Measurements from ENCODE around the gene CNTLN. TPM values are rescaled to one million over a fixed set of nuclear protein-coding genes. Genes with fewer than 3 reads are reported as not detected.

The CNTLN gene
- total RNA-seq, 2 donors from 2014 or later: 2.4 to 2.6 TPM

DNA sequence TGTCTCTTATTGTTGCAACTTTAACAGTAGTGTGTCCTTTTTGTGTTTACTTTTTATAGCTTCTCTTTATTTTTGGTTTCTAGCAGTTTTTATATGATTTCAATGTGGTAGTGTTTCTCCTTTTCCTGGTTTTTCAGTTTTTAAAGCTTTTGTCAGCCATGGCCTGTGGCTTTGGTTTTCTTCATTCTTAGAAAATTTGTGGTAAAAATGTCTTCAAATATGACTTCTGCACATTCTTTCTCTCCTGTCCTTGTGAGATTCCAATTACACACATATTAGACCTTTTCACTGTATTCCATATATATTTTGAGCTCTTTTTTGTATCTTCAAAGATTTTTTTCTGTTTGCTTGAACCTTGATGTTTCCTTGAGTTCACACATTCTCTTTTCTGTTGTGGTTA, 180.5 kb downstream of the CNTLN start:
- Histone ChIP-seq H3K36me3 (no peaks in the 10 kb centered on the region), H3K4me3 (no peak overlapping the region), H3K9me3 (no peaks in the 10 kb centered on the region), H3K9ac (ENCODE audit: low read depth in 2 of 2, low read length in 2 of 2) (no peak overlapping the region), H3K4me1 (no peaks in the 10 kb centered on the region), H3K27me3 (no peaks in the 10 kb centered on the region), H3K27ac (no peak overlapping the region)
- DNase-seq: no peak
- TF ChIP-seq, protein P1, sequence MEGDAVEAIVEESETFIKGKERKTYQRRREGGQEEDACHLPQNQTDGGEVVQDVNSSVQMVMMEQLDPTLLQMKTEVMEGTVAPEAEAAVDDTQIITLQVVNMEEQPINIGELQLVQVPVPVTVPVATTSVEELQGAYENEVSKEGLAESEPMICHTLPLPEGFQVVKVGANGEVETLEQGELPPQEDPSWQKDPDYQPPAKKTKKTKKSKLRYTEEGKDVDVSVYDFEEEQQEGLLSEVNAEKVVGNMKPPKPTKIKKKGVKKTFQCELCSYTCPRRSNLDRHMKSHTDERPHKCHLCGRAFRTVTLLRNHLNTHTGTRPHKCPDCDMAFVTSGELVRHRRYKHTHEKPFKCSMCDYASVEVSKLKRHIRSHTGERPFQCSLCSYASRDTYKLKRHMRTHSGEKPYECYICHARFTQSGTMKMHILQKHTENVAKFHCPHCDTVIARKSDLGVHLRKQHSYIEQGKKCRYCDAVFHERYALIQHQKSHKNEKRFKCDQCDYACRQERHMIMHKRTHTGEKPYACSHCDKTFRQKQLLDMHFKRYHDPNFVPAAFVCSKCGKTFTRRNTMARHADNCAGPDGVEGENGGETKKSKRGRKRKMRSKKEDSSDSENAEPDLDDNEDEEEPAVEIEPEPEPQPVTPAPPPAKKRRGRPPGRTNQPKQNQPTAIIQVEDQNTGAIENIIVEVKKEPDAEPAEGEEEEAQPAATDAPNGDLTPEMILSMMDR (IDR thresholded peaks at IDR 0.05): no peak
- intact Hi-C loops (cut with DNase I): no loop called here

DNA sequence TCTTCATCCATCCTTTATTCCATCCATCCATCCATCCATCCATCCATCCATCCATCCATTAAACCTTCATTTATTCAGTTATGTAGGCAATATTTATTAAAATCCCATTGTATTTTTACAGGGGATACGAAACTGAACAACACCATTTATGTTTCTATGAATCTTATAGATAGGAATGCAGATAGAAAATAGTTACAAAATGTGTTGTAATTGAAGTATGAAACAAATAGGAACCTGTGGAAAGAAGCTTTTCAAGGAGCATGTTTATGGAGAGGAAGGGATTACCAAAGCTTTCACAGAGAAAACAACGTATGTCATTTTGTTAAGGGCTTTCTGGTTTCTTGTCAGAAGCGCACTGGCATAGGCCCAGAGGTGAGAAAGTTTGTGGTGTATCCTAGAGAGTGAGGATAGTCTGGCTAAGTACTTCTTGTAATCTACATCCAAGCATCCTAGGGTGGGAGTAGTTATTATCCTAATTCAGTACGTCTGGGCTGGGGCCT, 184.0 kb downstream of the CNTLN start:
- no peak overlapping the region for H3K27ac ChIP-seq
- H3K27me3 ChIP-seq: no peaks in the 10 kb centered on the region
- no peaks in the 10 kb centered on the region for H3K36me3 ChIP-seq
- no peaks in the 10 kb centered on the region for H3K9me3 ChIP-seq
- DNase-seq: no peak
- intact Hi-C loops (cut with DNase I): no loop called here
- TF ChIP-seq, protein P1 (IDR thresholded peaks at IDR 0.05): no peak
- H3K4me3 ChIP-seq: no peak overlapping the region
- H3K4me1 ChIP-seq: no peaks in the 10 kb centered on the region
- no peak overlapping the region for H3K9ac ChIP-seq (ENCODE audit: low read depth in 2 of 2, low read length in 2 of 2)

DNA sequence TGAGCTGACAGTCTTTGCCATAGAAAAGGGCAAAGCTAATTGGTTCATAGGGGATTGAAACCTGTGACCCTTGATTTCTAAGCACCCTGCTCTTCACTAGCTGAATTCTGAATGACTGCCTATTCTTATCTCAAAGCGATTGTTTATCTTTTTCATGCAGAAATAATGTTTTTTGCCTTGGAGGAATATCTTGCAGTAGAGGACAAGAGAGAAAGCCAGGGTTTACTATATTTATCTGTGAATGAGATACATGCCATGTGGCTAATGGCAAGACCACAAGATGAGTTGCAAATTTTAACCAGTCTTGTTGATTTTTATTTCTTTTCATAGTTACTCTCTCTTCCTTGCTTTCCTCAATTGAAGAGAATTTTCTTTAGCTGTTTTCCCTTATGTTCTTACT, 185.0 kb downstream of the CNTLN start:
- TF ChIP-seq, protein P1 (IDR thresholded peaks at IDR 0.05): no peak
- H3K9me3 ChIP-seq: no peaks in the 10 kb centered on the region
- intact Hi-C loops (cut with DNase I): no loop called here
- no peaks in the 10 kb centered on the region for H3K4me1 ChIP-seq
- no peaks in the 10 kb centered on the region for H3K27me3 ChIP-seq
- H3K4me3 ChIP-seq: no peak overlapping the region
- H3K27ac ChIP-seq: no peak overlapping the region
- no peaks in the 10 kb centered on the region for H3K36me3 ChIP-seq
- H3K9ac ChIP-seq (ENCODE audit: low read depth in 2 of 2, low read length in 2 of 2): no peak overlapping the region
- DNase-seq: no peak

DNA sequence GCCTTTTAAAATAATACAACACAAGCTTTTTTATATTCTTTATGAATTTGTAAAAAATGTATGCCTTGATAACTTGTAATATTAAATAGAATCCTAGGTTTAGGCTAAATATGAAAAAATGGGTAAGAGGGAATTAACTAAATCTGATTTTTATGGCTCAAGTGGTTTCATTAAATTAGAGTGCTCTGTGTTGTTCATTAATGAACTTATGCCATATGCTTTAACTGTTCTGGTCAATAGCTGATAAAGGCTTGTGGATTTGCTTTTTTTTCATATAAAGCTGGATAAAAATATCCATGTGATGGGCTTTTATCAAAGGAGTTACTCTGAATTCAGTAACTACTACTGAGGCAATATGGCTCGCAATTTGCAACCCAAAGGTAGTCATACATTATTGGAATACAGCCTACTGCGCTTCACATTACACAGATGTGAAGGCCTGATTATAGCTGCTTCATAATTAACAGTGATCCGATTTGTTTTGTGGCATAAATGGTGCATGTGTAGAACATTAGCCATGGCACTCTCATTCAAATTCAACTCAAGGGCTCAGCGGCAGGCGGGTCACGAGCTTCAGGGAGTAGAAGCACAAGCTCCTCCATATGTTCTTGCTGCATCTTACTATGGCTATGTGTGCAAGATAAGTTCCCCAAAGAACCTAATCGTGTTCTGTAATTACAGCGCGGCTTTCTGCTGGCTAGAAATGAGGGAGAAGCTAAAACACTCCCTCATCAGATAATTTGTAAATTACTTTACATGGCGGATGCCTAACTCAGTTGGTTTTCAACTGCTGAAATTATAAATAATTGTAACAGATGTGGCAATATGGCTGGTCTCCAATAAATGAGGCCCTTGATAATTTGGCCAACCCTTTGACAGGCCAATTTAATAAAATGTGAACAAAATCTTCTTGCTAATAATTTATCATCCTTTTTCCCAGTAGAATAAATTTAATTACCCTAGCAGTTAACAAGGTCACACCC, 188.3 kb downstream of the CNTLN start:
- intact Hi-C loops (cut with DNase I): no loop called here
- Histone ChIP-seq H3K4me3 (no peak overlapping the region), H3K9ac (ENCODE audit: low read depth in 2 of 2, low read length in 2 of 2) (no peak overlapping the region), H3K4me1 (no peaks in the 10 kb centered on the region), H3K27me3 (no peaks in the 10 kb centered on the region), H3K9me3 (no peaks in the 10 kb centered on the region), H3K36me3 (no peaks in the 10 kb centered on the region), H3K27ac (no peak overlapping the region)
- no peak for DNase-seq
- TF ChIP-seq, protein P1 (IDR thresholded peaks at IDR 0.05): no peak

DNA sequence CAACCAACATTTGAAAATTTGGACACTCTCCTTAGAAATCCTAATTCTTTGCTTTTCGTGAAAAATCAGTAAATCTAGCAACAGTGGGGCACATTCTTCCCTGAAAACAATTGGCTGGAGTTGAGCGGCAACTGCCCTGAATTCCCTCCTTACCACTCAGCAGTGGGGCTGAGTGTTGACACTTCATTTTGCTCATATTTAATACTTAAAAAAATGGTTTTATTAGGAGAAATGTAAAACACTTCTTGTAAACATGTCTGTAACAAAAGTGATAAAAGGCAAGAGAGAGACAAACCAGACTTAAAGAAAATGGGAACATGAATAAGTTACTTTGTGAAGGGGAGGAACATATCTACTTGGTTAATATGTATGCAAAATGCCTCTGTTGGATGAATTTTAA, 193.5 kb downstream of the CNTLN start:
- intact Hi-C loops (cut with DNase I): no loop called here
- no peaks in the 10 kb centered on the region for H3K27me3 ChIP-seq
- TF ChIP-seq, protein P1 (IDR thresholded peaks at IDR 0.05): no peak
- no peaks in the 10 kb centered on the region for H3K4me1 ChIP-seq
- no peaks in the 10 kb centered on the region for H3K9me3 ChIP-seq
- H3K36me3 ChIP-seq: no peaks in the 10 kb centered on the region
- no peak overlapping the region for H3K27ac ChIP-seq
- H3K4me3 ChIP-seq: no peak overlapping the region
- DNase-seq: no peak
- H3K9ac ChIP-seq (ENCODE audit: low read depth in 2 of 2, low read length in 2 of 2): no peak overlapping the region

All from colonic mucosa (tissue), 4 donors.